ENCODE results near the gene ISOC2.

GRCh38 chr19:55481794-55482155, 20.3 kb upstream of the ISOC2 start:
- TF ChIP-seq CTCF (conservative IDR thresholded peaks at IDR 0.05; ENCODE audit: low read length) (no peak), EZH2phosphoT487 (IDR thresholded peaks at IDR 0.05; ENCODE audit: borderline replicate concordance) (no peak)
